KOPT-K1 (cell line): ENCODE results near the gene SYCE3.
"Not testable (repeated sequence)": the region's sequence is repeated elsewhere in the genome, so short reads cannot be mapped to it uniquely, and the experiment has no call there.

Experiments used
- H3K27ac ChIP-seq: fragments of 200-600 bp; sonication (generic); 2 replicates; pipeline ENCODE4 v1.5.1; 2016; ENCODE audit warnings: antibody characterized with exemption, mild to moderate bottlenecking, low read depth, low read length; ENCODE audit not compliant: poor library complexity, severe bottlenecking
- H3K36me3 ChIP-seq: fragments of 200-600 bp; sonication (generic); 2 replicates; pipeline ENCODE4 v1.5.1; 2017; ENCODE audit warnings: antibody characterized with exemption, mild to moderate bottlenecking, low read length, moderate library complexity; ENCODE audit not compliant: insufficient read depth
- H3K9me3 ChIP-seq: fragments of 200-600 bp; sonication (generic); 2 replicates; pipeline ENCODE4 v1.5.1; 2017; ENCODE audit warnings: antibody characterized with exemption, low read length, mild to moderate bottlenecking; ENCODE audit not compliant: insufficient read depth, poor library complexity, severe bottlenecking

The SYCE3 gene

DNA sequence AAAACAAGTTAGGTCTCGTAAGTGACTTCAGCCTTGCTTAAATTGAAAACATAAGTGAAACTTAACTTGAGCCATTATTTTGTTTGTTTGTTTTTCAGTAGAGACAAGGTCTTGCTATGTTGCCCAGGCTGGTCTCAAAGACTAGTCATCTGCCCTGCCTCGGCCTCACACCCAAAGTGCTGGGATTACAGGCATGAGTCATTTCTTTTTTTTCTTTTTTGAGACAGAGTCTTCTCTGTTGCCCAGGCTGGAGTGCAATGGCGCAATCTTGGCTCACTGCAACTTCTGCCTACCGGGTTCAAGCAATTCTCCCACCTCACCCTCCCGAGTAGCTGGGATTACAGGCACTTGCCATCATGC, 21.1 kb downstream of the SYCE3 start:
- H3K36me3 ChIP-seq, H3K9me3 ChIP-seq, H3K27ac ChIP-seq: not testable (repeated sequence)

DNA sequence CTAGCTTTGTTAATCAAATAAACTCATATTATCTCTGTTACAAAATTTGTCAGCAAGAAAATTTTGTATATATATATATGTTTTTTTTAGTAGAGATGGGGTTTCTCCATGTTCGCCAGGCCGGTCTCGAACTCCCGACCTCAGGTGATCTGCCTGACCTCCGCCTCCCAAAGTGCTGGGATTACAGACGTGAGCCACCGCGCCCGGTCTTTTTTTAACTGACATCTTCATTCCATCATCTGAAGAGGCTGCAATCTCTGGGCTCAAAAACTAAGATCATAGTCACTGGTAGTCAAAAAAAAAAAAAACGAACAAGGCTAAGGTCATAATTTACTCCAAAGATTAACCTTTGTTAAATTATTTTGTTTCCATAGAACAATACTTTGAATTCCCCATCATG, 22.3 kb downstream of the SYCE3 start:
- no peak overlapping the region for H3K27ac ChIP-seq
- no peaks in the 10 kb centered on the region for H3K9me3 ChIP-seq
- no peaks in the 10 kb centered on the region for H3K36me3 ChIP-seq

DNA sequence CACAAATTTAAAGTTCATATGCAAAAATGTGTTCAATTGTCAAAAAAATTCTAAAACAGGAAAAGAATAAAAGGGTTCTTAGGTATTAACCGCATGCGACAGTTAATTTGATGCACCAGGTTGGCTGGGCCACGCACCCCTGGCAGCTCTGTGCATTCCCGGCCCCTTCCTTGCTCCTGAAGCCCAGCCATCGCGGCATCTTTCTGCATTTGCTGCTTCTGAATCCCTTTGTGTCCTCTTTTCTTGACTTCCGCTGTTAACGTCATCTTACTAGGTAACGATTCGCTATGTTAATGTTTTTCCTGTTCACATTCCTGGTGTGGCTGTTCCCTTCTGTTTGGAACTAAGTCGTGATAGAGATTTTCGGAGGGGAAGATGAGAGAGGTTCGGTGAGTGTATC, 25.0 kb downstream of the SYCE3 start:
- Histone ChIP-seq H3K9me3 (no peaks in the 10 kb centered on the region), H3K36me3 (no peaks in the 10 kb centered on the region), H3K27ac (no peak overlapping the region)

GRCh38 chr22:50536226-50536625, 26.5 kb downstream of the SYCE3 start:
- Histone ChIP-seq H3K9me3 (peaks cover 2% of the 10 kb centered on the region), H3K27ac (no peak overlapping the region), H3K36me3 (no peaks in the 10 kb centered on the region)

GRCh38 chr22:50535113-50535512, 27.6 kb downstream of the SYCE3 start:
- H3K27ac ChIP-seq, result no peak overlapping the region
- H3K36me3 ChIP-seq, result no peaks in the 10 kb centered on the region
- peaks cover 10% of the 10 kb centered on the region for H3K9me3 ChIP-seq

DNA sequence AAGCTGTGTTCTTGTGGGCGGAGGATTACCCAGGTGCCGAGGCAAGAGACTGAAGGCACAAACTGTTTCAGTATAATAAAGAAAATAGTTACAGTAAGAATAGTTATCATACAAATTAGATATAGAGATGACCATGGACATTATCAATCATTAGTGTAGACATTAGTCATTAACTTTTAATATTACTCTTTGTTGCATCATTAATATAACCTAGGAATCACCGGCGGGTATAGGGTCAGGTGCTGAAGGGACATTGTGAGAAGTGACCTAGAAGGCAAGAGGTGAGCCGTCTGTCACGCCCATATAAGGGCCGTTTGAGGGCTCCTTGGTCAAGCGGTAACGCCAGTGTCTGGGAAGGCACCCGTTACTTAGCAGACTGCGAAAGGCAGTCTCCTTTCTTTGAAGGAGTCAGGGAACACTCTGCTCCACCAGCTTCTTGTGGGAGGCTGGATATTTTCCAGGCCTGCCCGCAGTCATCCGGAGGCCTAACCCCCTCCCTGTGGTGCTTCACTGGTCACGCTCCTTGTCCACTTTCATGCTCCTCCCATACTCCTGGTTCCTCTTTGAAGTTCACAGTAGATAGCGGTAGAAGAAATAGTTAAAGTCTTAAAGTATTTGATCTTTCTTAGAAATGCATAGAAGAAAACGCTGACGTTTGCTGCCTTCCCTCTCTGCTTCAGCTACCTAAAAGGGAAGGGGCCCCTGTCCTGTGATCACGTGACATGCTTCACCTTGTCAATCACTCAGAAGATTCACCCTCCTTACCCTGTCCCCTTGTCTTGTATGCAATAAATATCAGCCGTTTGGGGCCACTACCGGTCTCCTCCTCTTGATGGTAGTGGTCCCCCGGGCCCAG, 28.6 kb downstream of the SYCE3 start:
- H3K36me3 ChIP-seq, H3K27ac ChIP-seq, H3K9me3 ChIP-seq: not testable (repeated sequence)

- no peaks in the 10 kb centered on the region for H3K36me3 ChIP-seq
- no peak overlapping the region for H3K27ac ChIP-seq
- H3K9me3 ChIP-seq, result peaks cover 10% of the 10 kb centered on the region
Measured at GRCh38 chr22:50532824-50533796, 29.6 kb downstream of the SYCE3 start.

- Histone ChIP-seq H3K9me3 (peaks cover 10% of the 10 kb centered on the region), H3K27ac (no peak overlapping the region), H3K36me3 (no peaks in the 10 kb centered on the region)
Measured at GRCh38 chr22:50531962-50532674, 30.6 kb downstream of the SYCE3 start.

DNA sequence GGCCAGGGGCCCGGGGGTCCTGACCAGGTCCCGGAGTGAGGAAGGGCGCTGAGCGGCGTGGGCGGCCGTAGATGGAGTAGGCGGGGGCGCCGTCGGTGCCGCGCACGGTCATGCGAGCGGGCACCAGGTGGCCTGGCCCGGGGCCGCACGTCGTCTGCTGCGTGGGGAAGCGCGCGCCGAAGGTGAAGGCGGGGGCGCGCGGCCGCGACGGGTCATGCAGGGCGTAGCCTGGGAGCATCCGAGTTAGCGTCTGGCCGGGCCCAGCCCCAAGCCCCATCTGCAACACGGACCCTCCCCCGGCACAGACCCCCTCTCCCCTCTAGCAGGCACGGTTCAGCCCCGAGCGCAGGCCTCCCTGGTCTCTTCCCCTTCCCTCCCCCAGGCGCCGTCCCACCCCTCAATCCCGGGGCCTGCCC, 31.2 kb downstream of the SYCE3 start:
- H3K36me3 ChIP-seq, result no peaks in the 10 kb centered on the region
- H3K27ac ChIP-seq, result no peak overlapping the region
- H3K9me3 ChIP-seq, result peaks cover 10% of the 10 kb centered on the region

- no peaks in the 10 kb centered on the region for H3K36me3 ChIP-seq
- no peak overlapping the region for H3K27ac ChIP-seq
- peaks cover 10% of the 10 kb centered on the region for H3K9me3 ChIP-seq
Measured at GRCh38 chr22:50530877-50531545, 31.7 kb downstream of the SYCE3 start.

DNA sequence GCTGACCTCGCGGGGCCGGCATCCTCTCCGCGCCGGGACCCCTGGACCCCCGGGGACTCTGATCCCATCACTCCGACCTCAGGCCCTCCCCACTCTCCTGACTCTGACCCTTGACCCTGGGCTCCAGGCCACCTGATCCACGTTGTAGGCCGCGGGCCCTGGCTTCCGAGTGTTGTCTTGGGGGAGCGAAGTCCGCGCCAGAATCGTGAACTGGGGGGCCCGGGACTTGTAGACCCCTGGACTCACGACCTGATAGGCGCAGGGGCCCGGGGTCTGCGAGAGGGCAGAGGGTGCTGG, 32.2 kb downstream of the SYCE3 start:
- H3K36me3 ChIP-seq, result no peaks in the 10 kb centered on the region
- peaks cover 10% of the 10 kb centered on the region for H3K9me3 ChIP-seq
- no peak overlapping the region for H3K27ac ChIP-seq

GRCh38 chr22:50529897-50530579, 32.7 kb downstream of the SYCE3 start, which contains the start of gene TYMP:
Gene TYMP, minus strand, starts transcription at chr22:50530012. Its CDS starts 303 bp downstream, at chr22:50529709.
- Histone ChIP-seq H3K36me3 (no peaks in the 10 kb centered on the region), H3K9me3 (peaks cover 10% of the 10 kb centered on the region), H3K27ac (no peak within 1 kb of the TSS)

DNA sequence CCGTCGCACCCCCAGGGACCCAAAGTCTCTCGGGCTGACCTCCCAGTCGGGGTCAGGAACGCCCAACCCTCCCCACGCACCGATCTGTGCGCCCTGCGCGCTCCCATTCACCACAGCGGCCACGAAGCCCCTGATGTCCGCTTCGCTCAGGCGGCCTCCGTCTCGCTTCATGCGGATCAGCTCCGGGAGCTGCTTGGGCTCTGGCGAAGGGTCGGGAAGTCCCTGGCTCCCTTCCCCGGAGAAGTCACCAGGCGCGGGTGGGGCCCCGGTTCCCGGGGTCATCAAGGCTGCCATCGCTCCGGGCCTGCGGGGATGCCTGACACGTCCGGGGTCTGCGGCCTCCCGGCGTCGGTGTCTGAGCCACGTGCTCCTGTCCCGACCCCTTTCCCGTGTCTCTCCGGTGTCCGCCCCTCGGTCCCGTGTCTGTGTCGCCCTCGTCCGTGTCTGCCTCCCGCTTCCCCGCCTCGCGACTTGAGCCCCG, 33.3 kb downstream of the SYCE3 start:
- no peak overlapping the region for H3K27ac ChIP-seq
- H3K36me3 ChIP-seq, result peaks cover 2% of the 10 kb centered on the region; the same call in 1 of the 2 replicates
- peaks cover 10% of the 10 kb centered on the region for H3K9me3 ChIP-seq
